Measurements from ENCODE around the gene ECE2. TPM values are rescaled to one million over a fixed set of nuclear protein-coding genes. Genes with fewer than 3 reads are reported as not detected.

The ECE2 gene
- total RNA-seq, 6 experiments from 2014 or later: not detected

DNA sequence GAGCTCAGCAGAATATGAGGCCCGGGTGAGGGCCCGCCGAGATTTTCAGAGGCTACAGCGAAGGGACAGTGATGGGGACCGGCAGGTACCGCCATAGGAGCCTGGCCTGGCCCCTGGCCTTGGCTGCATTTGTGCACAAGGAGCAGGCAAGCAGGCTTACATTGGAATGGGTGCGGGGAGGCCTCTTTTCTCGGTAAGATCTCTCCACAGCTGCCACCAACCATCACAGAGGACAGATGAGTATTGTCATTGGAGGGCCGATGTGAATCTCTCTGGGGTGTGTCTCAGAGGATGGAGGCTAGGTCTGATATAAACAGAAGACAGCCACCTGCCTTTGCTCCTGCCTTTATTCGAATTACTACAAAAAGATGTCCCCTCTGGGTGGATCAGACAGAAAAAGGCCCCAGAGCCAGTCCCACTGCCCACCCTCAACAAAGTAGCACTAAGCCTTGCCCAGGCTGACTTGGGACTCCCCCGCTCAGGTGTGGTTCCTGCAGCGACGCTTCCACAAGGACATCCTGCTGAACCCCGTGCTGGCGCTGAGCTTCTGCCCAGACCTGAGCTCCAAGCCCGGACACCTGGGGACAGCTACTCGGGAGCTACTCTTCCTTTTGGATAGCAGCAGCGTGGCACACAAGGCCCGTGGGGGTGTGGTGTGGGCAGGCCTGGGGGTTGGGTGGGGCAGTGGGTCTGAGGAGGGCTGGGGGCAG, 41.0 kb upstream of the ECE2 start:
- no peak overlapping the region for H3K27ac Mint-ChIP-seq
- H3K27me3 Mint-ChIP-seq (ENCODE audit: insufficient read depth): peaks cover 29% of the 10 kb centered on the region
- no peak overlapping the region for H3K4me3 Mint-ChIP-seq
- TF ChIP-seq, protein P1, sequence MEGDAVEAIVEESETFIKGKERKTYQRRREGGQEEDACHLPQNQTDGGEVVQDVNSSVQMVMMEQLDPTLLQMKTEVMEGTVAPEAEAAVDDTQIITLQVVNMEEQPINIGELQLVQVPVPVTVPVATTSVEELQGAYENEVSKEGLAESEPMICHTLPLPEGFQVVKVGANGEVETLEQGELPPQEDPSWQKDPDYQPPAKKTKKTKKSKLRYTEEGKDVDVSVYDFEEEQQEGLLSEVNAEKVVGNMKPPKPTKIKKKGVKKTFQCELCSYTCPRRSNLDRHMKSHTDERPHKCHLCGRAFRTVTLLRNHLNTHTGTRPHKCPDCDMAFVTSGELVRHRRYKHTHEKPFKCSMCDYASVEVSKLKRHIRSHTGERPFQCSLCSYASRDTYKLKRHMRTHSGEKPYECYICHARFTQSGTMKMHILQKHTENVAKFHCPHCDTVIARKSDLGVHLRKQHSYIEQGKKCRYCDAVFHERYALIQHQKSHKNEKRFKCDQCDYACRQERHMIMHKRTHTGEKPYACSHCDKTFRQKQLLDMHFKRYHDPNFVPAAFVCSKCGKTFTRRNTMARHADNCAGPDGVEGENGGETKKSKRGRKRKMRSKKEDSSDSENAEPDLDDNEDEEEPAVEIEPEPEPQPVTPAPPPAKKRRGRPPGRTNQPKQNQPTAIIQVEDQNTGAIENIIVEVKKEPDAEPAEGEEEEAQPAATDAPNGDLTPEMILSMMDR (IDR thresholded peaks at IDR 0.05): no peak
- peaks cover 5% of the 10 kb centered on the region; the same call in 1 of the 2 replicates for H3K36me3 Mint-ChIP-seq (ENCODE audit: low read depth)
- peaks cover 15% of the 10 kb centered on the region for H3K4me1 Mint-ChIP-seq (ENCODE audit: low read depth)
- no peak for DNase-seq
- no peaks in the 10 kb centered on the region for H3K9me3 Mint-ChIP-seq

DNA sequence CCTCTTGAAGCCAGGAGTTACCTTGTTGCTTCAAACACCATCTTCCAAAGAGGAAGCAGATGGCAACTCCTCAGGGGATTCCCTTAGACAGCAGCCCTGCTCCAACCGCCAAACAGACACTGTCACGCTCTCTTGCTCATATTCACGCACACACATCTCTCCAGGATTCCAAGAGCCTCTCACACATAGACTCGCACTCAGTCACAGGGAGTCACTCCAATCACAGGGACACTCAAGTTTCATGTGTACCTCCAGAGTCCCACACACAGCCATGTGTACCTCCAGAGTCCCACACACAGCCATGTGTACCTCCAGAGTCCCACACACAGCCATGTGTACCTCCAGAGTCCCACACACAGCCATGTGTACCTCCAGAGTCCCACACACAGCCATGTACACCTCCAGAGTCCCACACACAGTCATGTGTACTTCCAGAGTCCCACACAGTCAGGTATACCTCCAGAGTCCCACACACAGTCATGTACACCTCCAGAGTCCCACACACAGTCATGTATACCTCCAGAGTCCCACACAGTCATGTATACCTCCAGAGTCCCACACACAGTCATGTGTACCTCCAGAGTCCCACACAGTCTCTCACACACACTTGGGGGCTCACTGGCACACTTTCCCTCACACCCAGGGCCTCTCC, 40.3 kb upstream of the ECE2 start:
- H3K27ac Mint-ChIP-seq: no peak overlapping the region
- H3K36me3 Mint-ChIP-seq (ENCODE audit: low read depth): peaks cover 5% of the 10 kb centered on the region; the same call in 1 of the 2 replicates
- H3K27me3 Mint-ChIP-seq (ENCODE audit: insufficient read depth): peaks cover 29% of the 10 kb centered on the region
- H3K9me3 Mint-ChIP-seq: no peaks in the 10 kb centered on the region
- H3K4me1 Mint-ChIP-seq (ENCODE audit: low read depth): peaks cover 15% of the 10 kb centered on the region
- H3K4me3 Mint-ChIP-seq: no peak overlapping the region
- TF ChIP-seq, protein P1 (IDR thresholded peaks at IDR 0.05): no peak
- DNase-seq: peak; percentile 29

DNA sequence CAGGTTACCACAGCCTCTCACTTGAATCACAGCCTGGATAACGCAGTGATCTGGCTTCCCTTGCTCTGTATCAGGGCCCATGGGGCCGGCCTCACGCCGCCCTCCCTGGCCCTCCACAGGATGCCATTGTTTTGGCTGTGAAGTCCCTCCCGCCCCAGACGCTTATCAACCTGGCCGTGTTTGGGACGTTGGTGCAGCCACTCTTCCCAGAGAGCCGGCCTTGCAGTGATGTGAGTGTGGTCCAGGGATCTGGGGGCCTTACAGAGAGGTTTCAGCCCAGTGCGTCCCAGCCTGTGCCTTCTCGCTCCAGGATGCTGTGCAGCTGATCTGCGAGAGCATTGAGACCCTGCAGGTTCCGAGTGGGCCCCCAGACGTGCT, 39.8 kb upstream of the ECE2 start:
- Mint-ChIP-seq H3K27me3 (ENCODE audit: insufficient read depth) (peaks cover 27% of the 10 kb centered on the region), H3K4me3 (no peak overlapping the region), H3K27ac (no peak overlapping the region), H3K4me1 (ENCODE audit: low read depth) (peaks cover 14% of the 10 kb centered on the region), H3K9me3 (no peaks in the 10 kb centered on the region), H3K36me3 (ENCODE audit: low read depth) (peaks cover 5% of the 10 kb centered on the region; the same call in 1 of the 2 replicates)
- TF ChIP-seq, protein P1 (IDR thresholded peaks at IDR 0.05): no peak
- DNase-seq: no peak

DNA sequence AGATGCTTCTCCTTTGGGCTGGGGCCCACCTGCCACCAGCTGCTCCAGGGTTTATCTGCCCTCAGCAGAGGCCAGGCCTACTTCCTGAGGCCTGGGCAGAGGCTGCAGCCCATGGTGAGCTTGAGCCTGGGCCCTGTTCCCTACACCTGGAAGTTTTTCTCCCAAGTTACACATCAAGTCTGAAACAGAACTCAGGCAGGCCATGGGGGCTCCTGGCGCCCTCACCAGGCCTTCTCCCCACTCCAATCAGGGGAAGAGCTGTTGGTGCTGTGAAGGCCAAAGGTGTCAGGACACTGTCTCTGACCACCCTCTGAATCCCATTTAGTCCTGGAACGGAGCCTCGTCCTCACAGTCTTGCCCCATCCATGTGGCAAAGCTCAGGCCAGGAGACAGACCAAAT, 39.2 kb upstream of the ECE2 start:
- H3K9me3 Mint-ChIP-seq: no peaks in the 10 kb centered on the region
- no peak for DNase-seq
- H3K4me1 Mint-ChIP-seq (ENCODE audit: low read depth): peaks cover 8% of the 10 kb centered on the region
- H3K4me3 Mint-ChIP-seq: no peak overlapping the region
- TF ChIP-seq, protein P1 (IDR thresholded peaks at IDR 0.05): no peak
- H3K27ac Mint-ChIP-seq: no peak overlapping the region
- H3K27me3 Mint-ChIP-seq (ENCODE audit: insufficient read depth): peaks cover 21% of the 10 kb centered on the region
- no peaks in the 10 kb centered on the region for H3K36me3 Mint-ChIP-seq (ENCODE audit: low read depth)

DNA sequence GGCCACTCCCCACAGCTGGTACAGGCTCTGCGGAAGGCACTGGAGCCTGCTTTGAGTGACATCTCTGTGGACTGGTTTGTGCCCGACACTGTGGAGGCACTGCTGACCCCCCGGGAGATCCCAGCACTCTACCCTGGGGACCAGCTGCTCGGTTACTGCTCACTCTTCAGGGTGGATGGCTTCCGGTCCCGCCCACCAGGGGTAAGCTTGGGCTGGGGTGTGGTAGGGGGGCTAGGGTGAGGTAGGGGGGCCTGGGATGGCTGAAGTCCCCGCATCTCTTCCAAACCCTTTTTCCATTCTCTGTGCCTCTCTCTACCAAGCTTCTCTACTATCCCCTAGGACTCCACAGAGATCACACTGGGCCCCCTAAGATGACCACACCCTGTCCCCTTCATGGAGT, 38.6 kb upstream of the ECE2 start:
- Mint-ChIP-seq H3K27ac (no peak overlapping the region), H3K4me3 (no peak overlapping the region)
- DNase-seq: no peak

More for the DNA sequence above, 38.6 kb upstream of the ECE2 start:
- Mint-ChIP-seq H3K4me1 (ENCODE audit: low read depth) (peaks cover 8% of the 10 kb centered on the region), H3K36me3 (ENCODE audit: low read depth) (peaks cover under 1% of the 10 kb centered on the region; the same call in 1 of the 2 replicates), H3K27me3 (ENCODE audit: insufficient read depth) (peaks cover 17% of the 10 kb centered on the region), H3K9me3 (no peaks in the 10 kb centered on the region)
- TF ChIP-seq, protein P1 (IDR thresholded peaks at IDR 0.05): no peak

Data from HFFc6 (cell line).